NCI-H1417 treated with DMSO at 0.1 percent for 48 hours (cell line): ENCODE measurements around the gene SLC48A1.
"Not testable (repeated sequence)": the region's sequence is repeated elsewhere in the genome, so short reads cannot be mapped to it uniquely, and the experiment has no call there.

Source experiments
- DNase-seq: peaks from one replicate; lab custom pipeline; 2025; lab: John Stamatoyannopoulos, UW

SLC48A1 gene

GRCh38 chr12:47791351-47791746 is 18.3 kb downstream of the SLC48A1 start:
- DNase-seq = no peak

- no peak for DNase-seq
Observed at GRCh38 chr12:47791874-47792273, 18.8 kb downstream of the SLC48A1 start.

GRCh38 chr12:47793015-47793681 is 20.1 kb downstream of the SLC48A1 start:
- DNase-seq = no peak

GRCh38 chr12:47794679-47795078 is 21.6 kb downstream of the SLC48A1 start:
- DNase-seq = no peak

GRCh38 chr12:47795121-47795813 is 22.2 kb downstream of the SLC48A1 start:
- DNase-seq = no peak

- DNase-seq = no peak
Observed at GRCh38 chr12:47795814-47796411, 22.9 kb downstream of the SLC48A1 start.

GRCh38 chr12:47797441-47797840 is 24.4 kb downstream of the SLC48A1 start:
- DNase-seq = no peak

- DNase-seq = no peak
Observed at GRCh38 chr12:47798382-47798948, 25.4 kb downstream of the SLC48A1 start.

GRCh38 chr12:47799357-47799955 is 26.4 kb downstream of the SLC48A1 start:
- no peak for DNase-seq

- no peak for DNase-seq
Observed at GRCh38 chr12:47800582-47800981, 27.5 kb downstream of the SLC48A1 start.

- DNase-seq = no peak
Observed at GRCh38 chr12:47801170-47801903, 28.3 kb downstream of the SLC48A1 start.

- no peak for DNase-seq
Observed at GRCh38 chr12:47801904-47802246, 28.8 kb downstream of the SLC48A1 start.

GRCh38 chr12:47802312-47802711 is 29.3 kb downstream of the SLC48A1 start:
- no peak for DNase-seq

GRCh38 chr12:47803191-47803875 is 30.3 kb downstream of the SLC48A1 start:
- DNase-seq = no peak

- no peak for DNase-seq
Observed at GRCh38 chr12:47804171-47804570, 31.1 kb downstream of the SLC48A1 start.

- DNase-seq = no peak
Observed at GRCh38 chr12:47805417-47805816, 32.4 kb downstream of the SLC48A1 start.

GRCh38 chr12:47807338-47807737 is 34.3 kb downstream of the SLC48A1 start:
- no peak for DNase-seq

- no peak for DNase-seq
Observed at GRCh38 chr12:47808050-47808449, 35.0 kb downstream of the SLC48A1 start.

GRCh38 chr12:47808574-47809365 is 35.7 kb downstream of the SLC48A1 start:
- no peak for DNase-seq

- not testable (repeated sequence) for DNase-seq
Observed at GRCh38 chr12:47809518-47809917, 36.5 kb downstream of the SLC48A1 start.

- DNase-seq = no peak
Observed at GRCh38 chr12:47811072-47811396, 38.0 kb downstream of the SLC48A1 start.
